ENCODE results near the gene MKLN1.

MKLN1 gene

DNA sequence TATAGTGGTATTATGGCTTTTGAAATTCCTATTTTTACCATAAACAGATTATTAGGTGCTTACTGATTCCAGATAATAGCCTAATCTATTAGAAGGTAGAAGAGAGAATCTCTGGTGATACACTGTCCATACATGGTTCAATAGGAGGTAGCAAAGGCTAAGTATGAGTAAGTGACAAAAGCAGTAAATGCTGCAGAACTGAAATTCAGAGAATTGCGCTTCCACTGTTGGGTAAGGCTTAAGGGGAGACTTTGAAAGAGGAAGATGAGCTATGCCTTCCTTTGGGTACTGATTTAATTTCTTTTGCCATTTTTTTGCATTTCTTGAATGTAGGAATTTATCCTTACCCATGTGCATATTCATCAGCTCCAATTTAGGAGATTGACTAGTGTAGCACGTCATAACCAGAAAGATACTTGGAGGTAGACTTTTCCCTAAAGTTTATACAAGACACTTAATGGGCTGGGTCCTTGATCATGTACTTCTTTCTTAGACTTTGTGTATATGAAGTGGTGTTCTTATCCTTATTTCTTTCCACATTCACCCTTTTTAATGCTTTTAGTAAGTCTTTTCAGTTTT, 15.3 kb downstream of the MKLN1 start:
- H2BK15ac ChIP-seq (replicated peaks; ENCODE audit: low read depth), result no peak overlapping the region
- H3K27ac ChIP-seq (ENCODE audit: low read depth, low read length), result no peak overlapping the region
- no CpG with 5 or more reads among the region's 2 CpGs for WGBS (ENCODE audit: extremely low coverage, insufficient coverage, low lambda C conversion rate)
- no peak overlapping the region for H3K9ac ChIP-seq (ENCODE audit: low read length)
- H3K23ac ChIP-seq (ENCODE audit: low read length), result no peak overlapping the region
- no peak overlapping the region for H3K4me2 ChIP-seq (ENCODE audit: low read length)
- no peak overlapping the region for H2BK120ac ChIP-seq (ENCODE audit: low read depth, low read length)
- no peak overlapping the region for H3K4ac ChIP-seq (ENCODE audit: low read depth, low read length)
- H3K18ac ChIP-seq (ENCODE audit: low read length), result no peak overlapping the region
- peaks cover 36% of the 10 kb centered on the region for H3K79me2 ChIP-seq (ENCODE audit: control insufficient read depth, insufficient read depth, low read length)
- H3K4me3 ChIP-seq (ENCODE audit: low read length), result no peak overlapping the region
- H3K56ac ChIP-seq (ENCODE audit: low read length), result no peak overlapping the region
- H4K8ac ChIP-seq (ENCODE audit: low read depth, low read length), result no peak overlapping the region
- no peaks in the 10 kb centered on the region for H3K27me3 ChIP-seq (ENCODE audit: insufficient read depth, low read length, poor library complexity)
- H3K79me1 ChIP-seq (ENCODE audit: low read length), result peaks cover 8% of the 10 kb centered on the region
- DNase-seq, result no peak
- no peaks in the 10 kb centered on the region for H3K36me3 ChIP-seq (ENCODE audit: control insufficient read depth, insufficient read depth, low read length)
- no peak overlapping the region for H2BK5ac ChIP-seq (ENCODE audit: low read length)
- H3K4me1 ChIP-seq (ENCODE audit: control insufficient read depth, low read depth, low read length), result no peaks in the 10 kb centered on the region
- no peak overlapping the region for H4K5ac ChIP-seq (ENCODE audit: low read length)
- no peak overlapping the region for H2AK5ac ChIP-seq (ENCODE audit: low read length)

- WGBS (ENCODE audit: extremely low coverage, insufficient coverage, low lambda C conversion rate), result no CpG with 5 or more reads among the region's 3 CpGs
- Histone ChIP-seq H2AK5ac (ENCODE audit: low read length) (no peak overlapping the region), H3K79me2 (ENCODE audit: control insufficient read depth, insufficient read depth, low read length) (peaks cover 31% of the 10 kb centered on the region), H3K27me3 (ENCODE audit: insufficient read depth, low read length, poor library complexity) (no peaks in the 10 kb centered on the region), H3K9ac (ENCODE audit: low read length) (no peak overlapping the region), H3K18ac (ENCODE audit: low read length) (no peak overlapping the region), H2BK15ac (replicated peaks; ENCODE audit: low read depth) (no peak overlapping the region), H4K5ac (ENCODE audit: low read length) (no peak overlapping the region), H3K4me2 (ENCODE audit: low read length) (no peak overlapping the region), H3K23ac (ENCODE audit: low read length) (no peak overlapping the region), H2BK5ac (ENCODE audit: low read length) (no peak overlapping the region), H2BK120ac (ENCODE audit: low read depth, low read length) (no peak overlapping the region), H3K4ac (ENCODE audit: low read depth, low read length) (no peak overlapping the region), H3K36me3 (ENCODE audit: control insufficient read depth, insufficient read depth, low read length) (no peaks in the 10 kb centered on the region), H4K8ac (ENCODE audit: low read depth, low read length) (no peak overlapping the region), H3K56ac (ENCODE audit: low read length) (no peak overlapping the region), H3K79me1 (ENCODE audit: low read length) (peaks cover 13% of the 10 kb centered on the region), H3K4me3 (ENCODE audit: low read length) (no peak overlapping the region), H3K27ac (ENCODE audit: low read depth, low read length) (no peak overlapping the region), H3K4me1 (ENCODE audit: control insufficient read depth, low read depth, low read length) (no peaks in the 10 kb centered on the region)
- peak; percentile 77 for DNase-seq
Observed at GRCh38 chr7:131346885-131347592, 19.4 kb downstream of the MKLN1 start.

DNA sequence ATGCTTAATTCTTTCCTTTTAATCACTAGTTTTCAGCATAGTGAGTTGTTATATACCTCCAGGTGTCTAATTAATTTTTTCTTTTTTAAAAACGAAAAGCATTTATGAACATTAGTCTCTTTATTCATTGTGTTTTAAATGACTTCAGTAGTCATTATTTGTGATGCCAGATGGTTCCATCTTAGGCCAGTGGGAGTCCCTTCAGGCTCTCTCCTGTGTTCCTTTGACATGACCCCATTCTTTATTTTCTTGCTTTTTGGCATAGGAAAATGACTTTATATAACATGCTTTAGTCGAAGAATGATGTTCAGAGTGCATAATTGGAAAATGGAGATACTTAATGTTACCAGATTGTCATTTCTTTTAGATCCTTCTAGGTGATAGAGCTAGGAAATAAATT, 24.4 kb downstream of the MKLN1 start:
- Histone ChIP-seq H3K36me3 (ENCODE audit: control insufficient read depth, insufficient read depth, low read length) (no peaks in the 10 kb centered on the region), H2AK5ac (ENCODE audit: low read length) (no peak overlapping the region), H2BK120ac (ENCODE audit: low read depth, low read length) (no peak overlapping the region), H3K9ac (ENCODE audit: low read length) (no peak overlapping the region), H3K4ac (ENCODE audit: low read depth, low read length) (no peak overlapping the region), H3K4me3 (ENCODE audit: low read length) (no peak overlapping the region), H3K4me2 (ENCODE audit: low read length) (no peak overlapping the region), H3K4me1 (ENCODE audit: control insufficient read depth, low read depth, low read length) (no peaks in the 10 kb centered on the region), H3K27me3 (ENCODE audit: insufficient read depth, low read length, poor library complexity) (no peaks in the 10 kb centered on the region), H3K79me1 (ENCODE audit: low read length) (peaks cover 14% of the 10 kb centered on the region), H3K27ac (ENCODE audit: low read depth, low read length) (no peak overlapping the region), H4K8ac (ENCODE audit: low read depth, low read length) (no peak overlapping the region), H4K5ac (ENCODE audit: low read length) (no peak overlapping the region), H3K23ac (ENCODE audit: low read length) (no peak overlapping the region), H2BK5ac (ENCODE audit: low read length) (no peak overlapping the region), H3K18ac (ENCODE audit: low read length) (no peak overlapping the region), H3K56ac (ENCODE audit: low read length) (no peak overlapping the region), H2BK15ac (replicated peaks; ENCODE audit: low read depth) (no peak overlapping the region), H3K79me2 (ENCODE audit: control insufficient read depth, insufficient read depth, low read length) (peaks cover 44% of the 10 kb centered on the region)
- no CpG with 5 or more reads among the region's 2 CpGs for WGBS (ENCODE audit: extremely low coverage, insufficient coverage, low lambda C conversion rate)
- DNase-seq, result no peak

- no peak overlapping the region for H2BK15ac ChIP-seq (replicated peaks; ENCODE audit: low read depth)
- no peaks in the 10 kb centered on the region for H3K4me1 ChIP-seq (ENCODE audit: control insufficient read depth, low read depth, low read length)
- no peak overlapping the region for H3K18ac ChIP-seq (ENCODE audit: low read length)
- H3K4me2 ChIP-seq (ENCODE audit: low read length), result no peak overlapping the region
- no peak overlapping the region for H2AK5ac ChIP-seq (ENCODE audit: low read length)
- H3K79me1 ChIP-seq (ENCODE audit: low read length), result peaks cover 16% of the 10 kb centered on the region
- H3K27me3 ChIP-seq (ENCODE audit: insufficient read depth, low read length, poor library complexity), result no peaks in the 10 kb centered on the region
- no peak overlapping the region for H2BK120ac ChIP-seq (ENCODE audit: low read depth, low read length)
- H3K27ac ChIP-seq (ENCODE audit: low read depth, low read length), result no peak overlapping the region
- H3K56ac ChIP-seq (ENCODE audit: low read length), result no peak overlapping the region
- no peak overlapping the region for H3K23ac ChIP-seq (ENCODE audit: low read length)
- no peak overlapping the region for H4K5ac ChIP-seq (ENCODE audit: low read length)
- H3K4me3 ChIP-seq (ENCODE audit: low read length), result no peak overlapping the region
- H3K36me3 ChIP-seq (ENCODE audit: control insufficient read depth, insufficient read depth, low read length), result no peaks in the 10 kb centered on the region
- no peak overlapping the region for H3K9ac ChIP-seq (ENCODE audit: low read length)
- peaks cover 49% of the 10 kb centered on the region for H3K79me2 ChIP-seq (ENCODE audit: control insufficient read depth, insufficient read depth, low read length)
- no CpG with 5 or more reads among the region's 3 CpGs for WGBS (ENCODE audit: extremely low coverage, insufficient coverage, low lambda C conversion rate)
- no peak for DNase-seq
- H3K4ac ChIP-seq (ENCODE audit: low read depth, low read length), result no peak overlapping the region
- H2BK5ac ChIP-seq (ENCODE audit: low read length), result no peak overlapping the region
- no peak overlapping the region for H4K8ac ChIP-seq (ENCODE audit: low read depth, low read length)
Observed at GRCh38 chr7:131354390-131354789, 26.7 kb downstream of the MKLN1 start.

- Histone ChIP-seq H2BK15ac (replicated peaks; ENCODE audit: low read depth) (no peak overlapping the region), H3K36me3 (ENCODE audit: control insufficient read depth, insufficient read depth, low read length) (no peaks in the 10 kb centered on the region), H3K4ac (ENCODE audit: low read depth, low read length) (no peak overlapping the region), H3K18ac (ENCODE audit: low read length) (no peak overlapping the region), H4K8ac (ENCODE audit: low read depth, low read length) (no peak overlapping the region), H3K27ac (ENCODE audit: low read depth, low read length) (no peak overlapping the region), H2AK5ac (ENCODE audit: low read length) (no peak overlapping the region), H3K27me3 (ENCODE audit: insufficient read depth, low read length, poor library complexity) (no peaks in the 10 kb centered on the region), H3K9ac (ENCODE audit: low read length) (no peak overlapping the region), H3K79me2 (ENCODE audit: control insufficient read depth, insufficient read depth, low read length) (peaks cover 43% of the 10 kb centered on the region), H3K56ac (ENCODE audit: low read length) (no peak overlapping the region), H3K4me3 (ENCODE audit: low read length) (no peak overlapping the region), H3K4me1 (ENCODE audit: control insufficient read depth, low read depth, low read length) (no peaks in the 10 kb centered on the region), H2BK5ac (ENCODE audit: low read length) (no peak overlapping the region), H4K5ac (ENCODE audit: low read length) (no peak overlapping the region), H3K79me1 (ENCODE audit: low read length) (peaks cover 8% of the 10 kb centered on the region), H2BK120ac (ENCODE audit: low read depth, low read length) (no peak overlapping the region), H3K4me2 (ENCODE audit: low read length) (no peak overlapping the region), H3K23ac (ENCODE audit: low read length) (no peak overlapping the region)
- DNase-seq, result no peak
- WGBS (ENCODE audit: extremely low coverage, insufficient coverage, low lambda C conversion rate), result no CpG with 5 or more reads among the region's 13 CpGs
Observed at GRCh38 chr7:131355917-131356777, 28.5 kb downstream of the MKLN1 start.
